Hindlimb muscle (tissue), 1 donor: ENCODE data around the gene FOXL3. TPM values are rescaled to one million over a fixed set of nuclear protein-coding genes. Genes with fewer than 3 reads are reported as not detected.
"Not testable (repeated sequence)": the region's sequence is repeated elsewhere in the genome, so short reads cannot be mapped to it uniquely, and the experiment has no call there.

Experiments
- DNase-seq: peaks from one replicate; pipeline ENCODE4 v3.0.0-alpha.2; 2013
- polyA plus RNA-seq: library from polyadenylated mRNA; unstranded; fragments of 120-200 nt; gene quantifications from one replicate; pipeline ENCODE4 v1.2.1, GENCODE V29; 2013; ENCODE audit not compliant: insufficient read length

The FOXL3 gene
- polyA plus RNA-seq, 1 donor, result not detected

- no peak for DNase-seq
Observed at GRCh38 chr7:255721-256361, 34.1 kb upstream of the FOXL3 start.

- DNase-seq, result no peak
Observed at GRCh38 chr7:256461-256940, 33.5 kb upstream of the FOXL3 start.

- DNase-seq, result no peak
Observed at GRCh38 chr7:256981-257646, 32.9 kb upstream of the FOXL3 start.

- DNase-seq, result no peak
Observed at GRCh38 chr7:257647-257992, 32.4 kb upstream of the FOXL3 start.

- DNase-seq, result no peak
Observed at GRCh38 chr7:258476-259190, 31.3 kb upstream of the FOXL3 start.

- DNase-seq, result no peak
Observed at GRCh38 chr7:259191-259505, 30.8 kb upstream of the FOXL3 start.

GRCh38 chr7:259751-260405, 30.1 kb upstream of the FOXL3 start:
- no peak for DNase-seq

- no peak for DNase-seq
Observed at GRCh38 chr7:260441-261281, 29.3 kb upstream of the FOXL3 start.

GRCh38 chr7:261341-262250, 28.4 kb upstream of the FOXL3 start:
- no peak for DNase-seq

GRCh38 chr7:262251-262572, 27.8 kb upstream of the FOXL3 start:
- DNase-seq, result no peak

GRCh38 chr7:262631-263311, 27.2 kb upstream of the FOXL3 start:
- not testable (repeated sequence) for DNase-seq

- DNase-seq, result not testable (repeated sequence)
Observed at GRCh38 chr7:263483-264351, 26.3 kb upstream of the FOXL3 start.

- no peak for DNase-seq
Observed at GRCh38 chr7:264541-265191, 25.3 kb upstream of the FOXL3 start.

- DNase-seq, result no peak
Observed at GRCh38 chr7:265192-265997, 24.6 kb upstream of the FOXL3 start.

- DNase-seq, result no peak
Observed at GRCh38 chr7:265998-266850, 23.7 kb upstream of the FOXL3 start.

GRCh38 chr7:266851-267840, 22.8 kb upstream of the FOXL3 start:
- DNase-seq, result no peak
